Ishikawa (cell line): ENCODE results near the gene ALG14.

Experiments used
- CEBPB ChIP-seq: IDR thresholded peaks from 2 replicates; pipeline ENCODE4 v1.6.1; 2012
- CREB1 ChIP-seq: IDR thresholded peaks from 2 replicates; pipeline ENCODE4 v1.6.1; 2012; ENCODE audit warnings: low read depth
- EGR1 ChIP-seq: IDR thresholded peaks from 2 replicates; pipeline ENCODE4 v1.6.1; 2012
- EP300 ChIP-seq: IDR thresholded peaks from 2 replicates; pipeline ENCODE4 v1.6.1; 2012; ENCODE audit warnings: borderline replicate concordance
- FOXM1 ChIP-seq: IDR thresholded peaks from 2 replicates; pipeline ENCODE4 v1.6.1; 2012; ENCODE audit warnings: low read depth, borderline replicate concordance
- MAX ChIP-seq: IDR thresholded peaks from 2 replicates; pipeline ENCODE4 v1.6.1; 2012
- NFIC ChIP-seq: IDR thresholded peaks from 2 replicates; pipeline ENCODE4 v1.6.1; 2012
- RAD21 ChIP-seq: IDR thresholded peaks from 2 replicates; pipeline ENCODE4 v1.6.1; 2012; ENCODE audit warnings: low read depth
- REST ChIP-seq: IDR thresholded peaks from 2 replicates; pipeline ENCODE4 v1.6.1; 2012; ENCODE audit warnings: low read depth, mild to moderate bottlenecking
- TAF1 ChIP-seq: IDR thresholded peaks from 2 replicates; pipeline ENCODE4 v1.6.1; 2012; ENCODE audit warnings: low read depth, mild to moderate bottlenecking
- TCF12 ChIP-seq: IDR thresholded peaks from 2 replicates; pipeline ENCODE4 v1.6.1; 2012; ENCODE audit warnings: low read depth
- TEAD4 ChIP-seq: IDR thresholded peaks from 2 replicates; pipeline ENCODE4 v1.6.1; 2012
- USF1 ChIP-seq: IDR thresholded peaks from 2 replicates; pipeline ENCODE4 v1.6.1; 2012
- YY1 ChIP-seq: IDR thresholded peaks from 2 replicates; pipeline ENCODE4 v1.6.1; 2012; ENCODE audit warnings: low read depth
- ZBTB7A ChIP-seq: IDR thresholded peaks from 2 replicates; pipeline ENCODE4 v1.6.1; 2012; ENCODE audit warnings: low read depth

Gene ALG14

GRCh38 chr1:95041491-95042165 lies 31.1 kb downstream of the ALG14 start:
- peak; percentile 82 for TF ChIP-seq RAD21
- no peak for TF ChIP-seq CEBPB
- no peak for TF ChIP-seq REST

GRCh38 chr1:95040032-95040525 lies 32.7 kb downstream of the ALG14 start:
- no peak for TF ChIP-seq CREB1
- no peak for TF ChIP-seq MAX
- TF ChIP-seq FOXM1 = no peak
- no peak for TF ChIP-seq YY1
- no peak for TF ChIP-seq CEBPB
- no peak for TF ChIP-seq RAD21
- TF ChIP-seq USF1 = no peak
- TF ChIP-seq TCF12 = no peak
- no peak for TF ChIP-seq ZBTB7A
- no peak for TF ChIP-seq TAF1
- TF ChIP-seq REST = no peak
- TF ChIP-seq NFIC = no peak
- no peak for TF ChIP-seq EGR1
- no peak for TF ChIP-seq TEAD4
- no peak for TF ChIP-seq EP300

GRCh38 chr1:95039360-95040031 lies 33.3 kb downstream of the ALG14 start:
- TF ChIP-seq RAD21 = no peak
- no peak for TF ChIP-seq NFIC
- no peak for TF ChIP-seq TCF12
- no peak for TF ChIP-seq FOXM1
- TF ChIP-seq MAX = no peak
- TF ChIP-seq REST = no peak

- no peak for TF ChIP-seq NFIC
- no peak for TF ChIP-seq REST
- no peak for TF ChIP-seq EP300
- no peak for TF ChIP-seq TAF1
- TF ChIP-seq MAX = no peak
- TF ChIP-seq USF1 = no peak
- no peak for TF ChIP-seq EGR1
- TF ChIP-seq YY1 = no peak
- TF ChIP-seq CEBPB = no peak
- TF ChIP-seq RAD21 = no peak
- no peak for TF ChIP-seq TEAD4
- no peak for TF ChIP-seq TCF12
- no peak for TF ChIP-seq ZBTB7A
- no peak for TF ChIP-seq FOXM1
- no peak for TF ChIP-seq CREB1
Measured at GRCh38 chr1:95035536-95035935, 37.2 kb downstream of the ALG14 start.
